SH-SY5Y (cell line): ENCODE measurements around the gene OGT.

Experiments
- GATA2 ChIP-seq: IDR thresholded peaks from 2 replicates; pipeline ENCODE4 v1.6.1; 2011; ENCODE audit warnings: mild to moderate bottlenecking, low read depth, low read length
- GATA3 ChIP-seq: IDR thresholded peaks from 2 replicates; pipeline ENCODE4 v1.6.1; 2011; ENCODE audit warnings: low read depth, mild to moderate bottlenecking, low read length, moderate library complexity

- TF ChIP-seq GATA2 (no peak), GATA3 (no peak)
Observed at GRCh38 chrX:71563921-71564320, 31.0 kb downstream of the OGT start.
